ENCODE measurements around the gene ADGRA1.

ADGRA1 gene

GRCh38 chr10:133094866-133095265 is 7.1 kb downstream of the ADGRA1 start:
- DNase-seq (ENCODE audit: low read depth, low spot score) = no peak

- DNase-seq (ENCODE audit: low read depth, low spot score) = no peak
These were observed 7.9 kb downstream of the ADGRA1 start for GRCh38 chr10:133095586-133095985.

- no peak for DNase-seq (ENCODE audit: low read depth, low spot score)
These were observed 9.0 kb downstream of the ADGRA1 start for GRCh38 chr10:133096616-133097269.

- no peak for DNase-seq (ENCODE audit: low read depth, low spot score)
These were observed 9.7 kb downstream of the ADGRA1 start for GRCh38 chr10:133097418-133097817.

- no peak for DNase-seq (ENCODE audit: low read depth, low spot score)
These were observed 10.2 kb downstream of the ADGRA1 start for GRCh38 chr10:133097961-133098360.

GRCh38 chr10:133098426-133099124 is 10.9 kb downstream of the ADGRA1 start:
- DNase-seq (ENCODE audit: low read depth, low spot score) = no peak

- no peak for DNase-seq (ENCODE audit: low read depth, low spot score)
These were observed 11.8 kb downstream of the ADGRA1 start for GRCh38 chr10:133099571-133099970.

GRCh38 chr10:133100186-133100585 is 12.5 kb downstream of the ADGRA1 start:
- no peak for DNase-seq (ENCODE audit: low read depth, low spot score)

GRCh38 chr10:133100706-133101415 is 13.1 kb downstream of the ADGRA1 start:
- no peak for DNase-seq (ENCODE audit: low read depth, low spot score)

GRCh38 chr10:133101416-133101810 is 13.7 kb downstream of the ADGRA1 start:
- DNase-seq (ENCODE audit: low read depth, low spot score) = no peak

- no peak for DNase-seq (ENCODE audit: low read depth, low spot score)
These were observed 14.8 kb downstream of the ADGRA1 start for GRCh38 chr10:133102415-133103095.

GRCh38 chr10:133103311-133103910 is 15.7 kb downstream of the ADGRA1 start:
- DNase-seq (ENCODE audit: low read depth, low spot score) = no peak

- no peak for DNase-seq (ENCODE audit: low read depth, low spot score)
These were observed 16.6 kb downstream of the ADGRA1 start for GRCh38 chr10:133104068-133104962.

GRCh38 chr10:133104963-133105640 is 17.4 kb downstream of the ADGRA1 start:
- no peak for DNase-seq (ENCODE audit: low read depth, low spot score)

GRCh38 chr10:133105686-133106390 is 18.1 kb downstream of the ADGRA1 start:
- no peak for DNase-seq (ENCODE audit: low read depth, low spot score)

GRCh38 chr10:133106516-133106915 is 18.8 kb downstream of the ADGRA1 start:
- no peak for DNase-seq (ENCODE audit: low read depth, low spot score)

GRCh38 chr10:133107442-133107841 is 19.7 kb downstream of the ADGRA1 start:
- no peak for DNase-seq (ENCODE audit: low read depth, low spot score)

GRCh38 chr10:133109711-133110110 is 22.0 kb downstream of the ADGRA1 start:
- DNase-seq (ENCODE audit: low read depth, low spot score) = no peak

- DNase-seq (ENCODE audit: low read depth, low spot score) = no peak
These were observed 22.4 kb downstream of the ADGRA1 start for GRCh38 chr10:133110133-133110532.

Measured in activated CD4-positive, CD25-positive, alpha-beta regulatory T cell treated with anti-CD3 and anti-CD28 coated beads, Interleukin-2, amount 50 U/mL, for 16 hours (primary cell).